Activated naive CD8-positive, alpha-beta T cell (primary cell): ENCODE data around the gene EFCC1.
A peak's percentile ranks its signal among the peaks of the same experiment; 100 is the strongest.

Experiments
- H3K27ac Mint-ChIP-seq: one replicate; pipeline ENCODE4 v1.8.0; 2021; ENCODE audit warnings: mixed read lengths
- H3K27me3 Mint-ChIP-seq: one replicate; pipeline ENCODE4 v1.8.0; 2021; ENCODE audit warnings: mixed read lengths
- H3K36me3 Mint-ChIP-seq: one replicate; pipeline ENCODE4 v1.8.0; 2021; ENCODE audit warnings: mixed read lengths
- H3K4me1 Mint-ChIP-seq: one replicate; pipeline ENCODE4 v1.8.0; 2021; ENCODE audit warnings: low read depth, mixed read lengths
- H3K4me3 Mint-ChIP-seq: one replicate; pipeline ENCODE4 v1.8.0; 2021; ENCODE audit warnings: mild to moderate bottlenecking, mixed read lengths
- H3K9me3 Mint-ChIP-seq: one replicate; pipeline ENCODE4 v1.8.0; 2021; ENCODE audit warnings: low read depth, mixed read lengths

EFCC1 gene

GRCh38 chr3:129002573-129003569 lies 1.8 kb downstream of the EFCC1 start:
- Mint-ChIP-seq H3K4me3 (peak overlapping the region; percentile 80), H3K27ac (no peak overlapping the region), H3K36me3 (no peaks in the 10 kb centered on the region), H3K27me3 (peaks cover 10% of the 10 kb centered on the region), H3K9me3 (no peaks in the 10 kb centered on the region), H3K4me1 (peaks cover 59% of the 10 kb centered on the region)

- no peak overlapping the region for H3K27ac Mint-ChIP-seq
- H3K4me3 Mint-ChIP-seq, result peak overlapping the region; percentile 80
- H3K4me1 Mint-ChIP-seq, result peaks cover 53% of the 10 kb centered on the region
- H3K36me3 Mint-ChIP-seq, result no peaks in the 10 kb centered on the region
- H3K27me3 Mint-ChIP-seq, result peaks cover 10% of the 10 kb centered on the region
- H3K9me3 Mint-ChIP-seq, result no peaks in the 10 kb centered on the region
Observed at GRCh38 chr3:129003578-129004112, 2.5 kb downstream of the EFCC1 start.

- Mint-ChIP-seq H3K4me3 (peak overlapping the region; percentile 30), H3K27me3 (peaks cover 10% of the 10 kb centered on the region), H3K27ac (no peak overlapping the region), H3K36me3 (no peaks in the 10 kb centered on the region), H3K9me3 (no peaks in the 10 kb centered on the region), H3K4me1 (peaks cover 43% of the 10 kb centered on the region)
Observed at GRCh38 chr3:129004639-129005295, 3.7 kb downstream of the EFCC1 start.

DNA sequence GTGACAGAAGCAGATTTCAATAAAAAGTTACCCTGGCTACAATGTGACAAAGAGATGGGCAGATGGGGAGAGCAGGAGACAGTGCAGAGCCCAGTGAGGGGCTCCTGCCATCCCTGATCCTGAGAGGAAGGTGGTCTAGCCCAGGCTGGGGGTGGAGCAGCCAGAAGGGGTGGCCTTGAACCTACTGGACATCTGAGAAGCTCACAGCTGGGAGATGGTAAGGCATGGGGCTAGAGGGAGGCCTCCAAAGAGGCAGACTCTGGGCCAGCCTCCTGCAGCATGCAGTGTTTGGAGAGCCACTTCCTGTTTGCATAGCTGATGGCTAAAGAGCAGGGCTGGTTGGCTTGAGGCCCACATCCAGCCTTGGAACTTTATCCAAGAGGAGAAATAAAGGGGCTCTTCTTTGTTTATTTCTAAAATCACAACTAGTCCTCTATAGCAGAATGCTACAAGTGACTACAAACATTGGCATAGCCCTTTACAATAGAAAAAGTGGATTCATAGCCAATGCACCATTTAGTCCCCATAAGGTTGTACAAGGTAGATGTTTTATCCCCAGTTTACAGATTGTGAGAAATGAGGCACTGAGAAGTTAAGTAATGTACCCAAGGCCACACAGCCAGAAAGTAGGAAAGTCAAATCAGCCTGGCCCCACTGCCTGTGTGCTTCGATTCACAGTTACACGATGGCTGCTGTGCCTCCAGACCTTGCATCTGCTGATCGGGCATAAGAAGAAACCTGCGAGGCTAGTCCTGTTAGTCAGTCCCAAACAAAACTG lies 4.6 kb downstream of the EFCC1 start:
- Mint-ChIP-seq H3K4me3 (no peak overlapping the region), H3K9me3 (no peaks in the 10 kb centered on the region), H3K36me3 (no peaks in the 10 kb centered on the region), H3K27me3 (peaks cover 10% of the 10 kb centered on the region), H3K27ac (no peak overlapping the region), H3K4me1 (peaks cover 35% of the 10 kb centered on the region)

DNA sequence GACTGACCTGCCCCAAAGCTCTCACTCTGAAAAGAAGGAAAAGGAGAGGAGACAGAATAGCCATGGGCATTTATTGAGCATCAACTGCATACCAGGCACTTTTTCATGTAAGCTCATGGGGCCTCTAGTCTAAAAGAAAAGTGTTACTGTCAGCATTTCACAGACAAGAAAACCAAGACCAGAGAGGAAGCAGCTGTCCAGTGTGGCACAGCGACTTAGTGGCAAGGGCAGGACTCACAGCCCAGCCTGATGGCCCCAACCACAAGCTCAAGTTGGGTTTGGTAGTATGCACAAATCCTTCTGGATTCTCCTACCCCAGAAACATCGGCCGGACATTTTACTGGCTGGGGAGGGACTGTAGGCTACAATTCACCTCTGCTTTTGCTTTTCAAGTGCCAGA lies 5.8 kb downstream of the EFCC1 start:
- peaks cover 34% of the 10 kb centered on the region for H3K4me1 Mint-ChIP-seq
- H3K4me3 Mint-ChIP-seq, result no peak overlapping the region
- peaks cover 10% of the 10 kb centered on the region for H3K27me3 Mint-ChIP-seq
- no peaks in the 10 kb centered on the region for H3K9me3 Mint-ChIP-seq
- H3K36me3 Mint-ChIP-seq, result no peaks in the 10 kb centered on the region
- no peak overlapping the region for H3K27ac Mint-ChIP-seq

GRCh38 chr3:129007792-129008191 lies 6.7 kb downstream of the EFCC1 start:
- H3K4me3 Mint-ChIP-seq, result no peak overlapping the region
- peaks cover 3% of the 10 kb centered on the region for H3K27me3 Mint-ChIP-seq
- no peaks in the 10 kb centered on the region for H3K9me3 Mint-ChIP-seq
- H3K27ac Mint-ChIP-seq, result no peak overlapping the region
- H3K4me1 Mint-ChIP-seq, result peaks cover 26% of the 10 kb centered on the region
- H3K36me3 Mint-ChIP-seq, result no peaks in the 10 kb centered on the region

DNA sequence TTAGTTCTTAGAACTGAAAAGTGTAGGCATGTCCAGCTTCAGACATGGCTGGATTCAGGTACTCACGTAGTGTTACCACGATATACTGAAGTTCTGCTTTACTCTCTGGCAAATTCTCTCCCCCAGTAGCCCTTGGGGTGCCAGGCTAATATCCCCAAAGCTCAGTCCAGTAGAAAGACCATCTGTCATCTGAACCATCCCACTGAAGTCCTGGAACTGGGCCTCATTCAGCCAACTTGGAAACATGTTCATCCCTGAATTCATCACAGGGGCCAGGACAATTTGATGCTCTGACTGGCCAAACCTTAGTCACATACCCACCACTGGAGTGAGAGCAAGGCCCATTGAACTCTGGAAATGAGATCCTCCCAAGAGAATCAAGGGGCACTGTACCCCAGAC lies 8.2 kb downstream of the EFCC1 start:
- H3K27me3 Mint-ChIP-seq, result no peaks in the 10 kb centered on the region
- no peak overlapping the region for H3K27ac Mint-ChIP-seq
- no peaks in the 10 kb centered on the region for H3K9me3 Mint-ChIP-seq

GRCh38 chr3:129010310-129010956 lies 9.3 kb downstream of the EFCC1 start:
- no peaks in the 10 kb centered on the region for H3K27me3 Mint-ChIP-seq
- H3K36me3 Mint-ChIP-seq, result no peaks in the 10 kb centered on the region
- no peaks in the 10 kb centered on the region for H3K9me3 Mint-ChIP-seq
- H3K27ac Mint-ChIP-seq, result no peak overlapping the region
- H3K4me1 Mint-ChIP-seq, result peaks cover 23% of the 10 kb centered on the region
- H3K4me3 Mint-ChIP-seq, result no peak overlapping the region

More for the DNA sequence above, 8.2 kb downstream of the EFCC1 start:
- peaks cover 22% of the 10 kb centered on the region for H3K4me1 Mint-ChIP-seq
- H3K4me3 Mint-ChIP-seq, result no peak overlapping the region
- no peaks in the 10 kb centered on the region for H3K36me3 Mint-ChIP-seq

- H3K36me3 Mint-ChIP-seq, result peaks cover 2% of the 10 kb centered on the region
- no peak overlapping the region for H3K4me3 Mint-ChIP-seq
- no peaks in the 10 kb centered on the region for H3K27me3 Mint-ChIP-seq
- H3K27ac Mint-ChIP-seq, result no peak overlapping the region
- no peaks in the 10 kb centered on the region for H3K9me3 Mint-ChIP-seq
- H3K4me1 Mint-ChIP-seq, result peaks cover 39% of the 10 kb centered on the region
Observed at GRCh38 chr3:129013491-129013891, 12.4 kb downstream of the EFCC1 start.

DNA sequence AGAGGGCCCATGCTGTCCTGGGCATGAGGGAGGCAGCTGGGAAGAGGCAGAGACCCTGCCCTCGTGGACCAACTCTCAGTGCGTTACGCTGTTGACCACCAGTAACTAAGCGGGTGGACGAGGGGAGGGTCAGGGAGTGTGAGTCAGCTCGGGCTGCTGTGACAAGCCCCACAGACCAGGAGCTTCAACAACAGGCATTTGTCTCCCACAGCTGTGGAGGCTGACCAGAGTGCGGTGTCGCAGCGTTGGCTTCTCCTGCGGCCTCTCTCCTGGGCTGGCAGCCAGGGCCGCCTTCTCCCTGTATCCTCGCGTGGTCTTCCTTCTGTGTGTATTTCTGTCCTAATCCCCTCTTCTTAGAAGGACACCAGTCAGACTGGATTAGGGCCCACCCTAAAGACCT lies 13.0 kb downstream of the EFCC1 start:
- Mint-ChIP-seq H3K27ac (peak overlapping the region; percentile 98), H3K9me3 (no peaks in the 10 kb centered on the region), H3K36me3 (peaks cover 2% of the 10 kb centered on the region), H3K4me3 (peak overlapping the region; percentile 7), H3K4me1 (peaks cover 43% of the 10 kb centered on the region), H3K27me3 (no peaks in the 10 kb centered on the region)

DNA sequence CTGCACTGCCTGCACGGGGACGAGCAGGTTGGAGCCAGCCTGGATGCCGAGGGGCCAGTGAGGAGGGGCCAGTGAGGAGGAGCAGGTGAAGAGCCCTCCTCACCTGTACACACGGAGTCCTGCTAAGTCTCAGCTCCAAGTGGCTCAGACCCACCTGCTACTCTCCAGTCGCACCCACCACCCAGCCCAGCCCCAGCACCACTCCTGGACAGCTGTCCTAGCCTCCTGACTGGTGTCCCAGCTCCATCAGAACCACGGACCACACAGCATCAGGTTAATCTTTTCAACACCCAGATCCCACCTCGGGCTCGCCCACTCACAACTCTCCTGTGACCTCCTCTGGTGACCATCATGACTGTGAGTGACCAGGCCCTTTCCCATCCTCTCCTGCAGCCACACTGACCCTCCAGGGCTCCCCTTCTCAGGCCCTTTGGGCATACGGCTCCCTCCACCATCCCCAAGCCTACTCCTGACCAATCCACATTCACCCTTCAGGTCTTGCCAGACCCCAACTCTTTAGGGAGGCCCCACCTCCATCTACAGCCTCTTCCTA lies 13.8 kb downstream of the EFCC1 start:
- peaks cover 43% of the 10 kb centered on the region for H3K4me1 Mint-ChIP-seq
- peaks cover 2% of the 10 kb centered on the region for H3K36me3 Mint-ChIP-seq
- no peaks in the 10 kb centered on the region for H3K27me3 Mint-ChIP-seq
- H3K27ac Mint-ChIP-seq, result peak overlapping the region; percentile 98
- no peaks in the 10 kb centered on the region for H3K9me3 Mint-ChIP-seq
- peak overlapping the region; percentile 42 for H3K4me3 Mint-ChIP-seq

DNA sequence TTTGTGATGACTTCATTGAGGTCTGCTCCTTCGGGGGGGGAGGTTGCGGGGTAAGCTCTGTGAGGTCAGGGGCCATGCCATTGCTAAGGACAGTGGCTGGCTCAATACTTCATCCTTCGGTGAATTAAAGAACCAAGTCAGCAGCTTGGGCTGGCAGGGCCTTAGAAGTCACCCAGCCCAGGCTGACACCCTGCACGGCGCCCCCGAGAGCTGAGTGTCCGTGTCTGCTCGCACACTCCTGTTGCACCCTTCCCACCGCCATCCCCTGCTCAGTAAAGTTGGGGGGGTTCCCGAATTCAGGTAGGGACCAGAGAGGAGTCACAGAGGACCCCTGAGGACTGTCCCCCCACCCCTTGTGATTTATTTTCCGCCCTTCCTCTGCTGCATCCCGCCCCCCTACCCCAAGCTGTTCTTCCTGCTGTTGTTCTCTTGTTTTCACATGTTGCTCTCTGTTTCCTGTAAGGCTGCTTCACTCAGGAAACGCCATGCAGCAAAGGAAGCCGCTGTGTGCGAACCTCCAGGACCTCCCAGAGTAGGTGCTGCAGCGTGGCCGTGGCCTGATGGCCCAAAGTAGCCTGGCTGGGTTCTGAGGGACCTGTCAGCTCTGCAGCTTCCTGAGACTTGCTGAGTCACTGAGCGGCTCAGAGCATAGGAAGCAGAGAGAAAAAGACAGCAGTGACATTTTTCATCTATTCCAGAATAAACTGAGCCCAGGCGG lies 14.4 kb downstream of the EFCC1 start:
- Mint-ChIP-seq H3K27ac (peak overlapping the region; percentile 98), H3K4me1 (peaks cover 43% of the 10 kb centered on the region), H3K9me3 (no peaks in the 10 kb centered on the region), H3K27me3 (no peaks in the 10 kb centered on the region), H3K36me3 (peaks cover 2% of the 10 kb centered on the region), H3K4me3 (peak overlapping the region; percentile 83)

GRCh38 chr3:129016356-129016719 lies 15.2 kb downstream of the EFCC1 start:
- Mint-ChIP-seq H3K4me1 (peaks cover 43% of the 10 kb centered on the region), H3K27me3 (no peaks in the 10 kb centered on the region), H3K4me3 (peak overlapping the region; percentile 83), H3K9me3 (no peaks in the 10 kb centered on the region), H3K27ac (peak overlapping the region; percentile 98), H3K36me3 (peaks cover 2% of the 10 kb centered on the region)
